ENCODE measurements around the gene CD19. TPM values are rescaled to one million over a fixed set of nuclear protein-coding genes. Genes with fewer than 3 reads are reported as not detected.
"Not testable (repeated sequence)": the region's sequence is repeated elsewhere in the genome, so short reads cannot be mapped to it uniquely, and the experiment has no call there.

Gene CD19
- total RNA-seq, 1 experiment from 2014 or later = not detected

DNA sequence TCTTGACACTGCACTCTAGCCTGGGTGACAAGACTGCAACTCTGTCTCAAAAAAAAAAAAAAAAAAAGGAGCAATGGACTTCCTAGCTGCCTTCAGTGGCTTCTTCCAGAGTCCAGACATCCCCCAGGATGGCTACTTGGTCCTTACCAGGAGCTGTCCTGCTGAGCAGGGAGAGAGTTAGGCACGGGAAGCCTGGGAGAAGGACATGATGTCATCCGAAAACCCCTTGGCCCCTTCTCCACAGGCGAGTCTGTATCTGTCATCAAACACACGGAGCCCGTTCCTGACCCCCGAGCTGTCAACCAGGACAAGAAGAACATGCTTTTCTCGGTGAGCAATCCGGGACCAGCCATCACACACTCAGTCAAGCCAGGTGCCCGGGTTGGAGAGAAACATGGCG lies 44.8 kb upstream of the CD19 start:
- H3K36me3 Mint-ChIP-seq (ENCODE audit: insufficient read depth, unreplicated experiment) = peaks cover 5% of the 10 kb centered on the region
- CTCF ChIA-PET = no interaction called here
- intact Hi-C loops (cut with micrococcal nuclease; ENCODE audit: unreplicated experiment) = no loop called here

DNA sequence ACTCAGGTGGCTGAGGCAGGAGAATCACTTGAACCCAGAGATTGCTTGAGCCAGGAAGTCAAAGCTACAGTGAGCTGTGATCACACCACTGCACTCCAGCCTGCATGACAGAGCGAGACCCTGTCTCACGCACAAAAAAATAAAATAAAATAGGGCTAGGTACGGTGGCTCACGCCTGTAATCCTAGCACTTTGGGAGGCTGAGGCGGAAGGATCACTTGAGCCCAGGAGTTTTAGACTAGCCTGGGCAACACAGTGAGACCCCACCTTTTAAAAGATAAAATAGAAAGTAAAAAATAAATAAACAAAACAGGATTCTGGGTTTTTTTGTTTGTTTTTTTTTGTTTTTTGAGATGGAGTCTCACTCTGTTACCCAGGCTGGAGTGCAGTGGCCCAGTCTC lies 41.4 kb upstream of the CD19 start:
- CTCF ChIA-PET = interaction anchor here (0.6 to 0.7 kb wide), 2 partner anchors 127 to 318 kb away, joined by 4 to 5 read pairs; no protein-coding TSS in a partner anchor
- H3K4me3 Mint-ChIP-seq (ENCODE audit: low read depth, unreplicated experiment); H3K36me3 Mint-ChIP-seq (ENCODE audit: insufficient read depth, unreplicated experiment); intact Hi-C loops (cut with micrococcal nuclease; ENCODE audit: unreplicated experiment); H3K27ac Mint-ChIP-seq (ENCODE audit: unreplicated experiment); H3K4me1 Mint-ChIP-seq (ENCODE audit: low read depth, unreplicated experiment); H3K27me3 Mint-ChIP-seq (ENCODE audit: unreplicated experiment); H3K9me3 Mint-ChIP-seq (ENCODE audit: low read depth, unreplicated experiment); BruUV-seq (replicated peaks); DNase-seq: not testable (repeated sequence)

More for the DNA sequence above, 44.8 kb upstream of the CD19 start:
- no peak for DNase-seq
- BruUV-seq (replicated peaks) = no TSS peak
- no peak overlapping the region for H3K4me3 Mint-ChIP-seq (ENCODE audit: low read depth, unreplicated experiment)
- no peaks in the 10 kb centered on the region for H3K27me3 Mint-ChIP-seq (ENCODE audit: unreplicated experiment)
- H3K9me3 Mint-ChIP-seq (ENCODE audit: low read depth, unreplicated experiment) = no peaks in the 10 kb centered on the region
- H3K4me1 Mint-ChIP-seq (ENCODE audit: low read depth, unreplicated experiment) = no peaks in the 10 kb centered on the region
- H3K27ac Mint-ChIP-seq (ENCODE audit: unreplicated experiment) = no peak overlapping the region
- TF ChIP-seq, protein P1, sequence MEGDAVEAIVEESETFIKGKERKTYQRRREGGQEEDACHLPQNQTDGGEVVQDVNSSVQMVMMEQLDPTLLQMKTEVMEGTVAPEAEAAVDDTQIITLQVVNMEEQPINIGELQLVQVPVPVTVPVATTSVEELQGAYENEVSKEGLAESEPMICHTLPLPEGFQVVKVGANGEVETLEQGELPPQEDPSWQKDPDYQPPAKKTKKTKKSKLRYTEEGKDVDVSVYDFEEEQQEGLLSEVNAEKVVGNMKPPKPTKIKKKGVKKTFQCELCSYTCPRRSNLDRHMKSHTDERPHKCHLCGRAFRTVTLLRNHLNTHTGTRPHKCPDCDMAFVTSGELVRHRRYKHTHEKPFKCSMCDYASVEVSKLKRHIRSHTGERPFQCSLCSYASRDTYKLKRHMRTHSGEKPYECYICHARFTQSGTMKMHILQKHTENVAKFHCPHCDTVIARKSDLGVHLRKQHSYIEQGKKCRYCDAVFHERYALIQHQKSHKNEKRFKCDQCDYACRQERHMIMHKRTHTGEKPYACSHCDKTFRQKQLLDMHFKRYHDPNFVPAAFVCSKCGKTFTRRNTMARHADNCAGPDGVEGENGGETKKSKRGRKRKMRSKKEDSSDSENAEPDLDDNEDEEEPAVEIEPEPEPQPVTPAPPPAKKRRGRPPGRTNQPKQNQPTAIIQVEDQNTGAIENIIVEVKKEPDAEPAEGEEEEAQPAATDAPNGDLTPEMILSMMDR (IDR thresholded peaks at IDR 0.05; ENCODE audit: unreplicated experiment) = no peak

DNA sequence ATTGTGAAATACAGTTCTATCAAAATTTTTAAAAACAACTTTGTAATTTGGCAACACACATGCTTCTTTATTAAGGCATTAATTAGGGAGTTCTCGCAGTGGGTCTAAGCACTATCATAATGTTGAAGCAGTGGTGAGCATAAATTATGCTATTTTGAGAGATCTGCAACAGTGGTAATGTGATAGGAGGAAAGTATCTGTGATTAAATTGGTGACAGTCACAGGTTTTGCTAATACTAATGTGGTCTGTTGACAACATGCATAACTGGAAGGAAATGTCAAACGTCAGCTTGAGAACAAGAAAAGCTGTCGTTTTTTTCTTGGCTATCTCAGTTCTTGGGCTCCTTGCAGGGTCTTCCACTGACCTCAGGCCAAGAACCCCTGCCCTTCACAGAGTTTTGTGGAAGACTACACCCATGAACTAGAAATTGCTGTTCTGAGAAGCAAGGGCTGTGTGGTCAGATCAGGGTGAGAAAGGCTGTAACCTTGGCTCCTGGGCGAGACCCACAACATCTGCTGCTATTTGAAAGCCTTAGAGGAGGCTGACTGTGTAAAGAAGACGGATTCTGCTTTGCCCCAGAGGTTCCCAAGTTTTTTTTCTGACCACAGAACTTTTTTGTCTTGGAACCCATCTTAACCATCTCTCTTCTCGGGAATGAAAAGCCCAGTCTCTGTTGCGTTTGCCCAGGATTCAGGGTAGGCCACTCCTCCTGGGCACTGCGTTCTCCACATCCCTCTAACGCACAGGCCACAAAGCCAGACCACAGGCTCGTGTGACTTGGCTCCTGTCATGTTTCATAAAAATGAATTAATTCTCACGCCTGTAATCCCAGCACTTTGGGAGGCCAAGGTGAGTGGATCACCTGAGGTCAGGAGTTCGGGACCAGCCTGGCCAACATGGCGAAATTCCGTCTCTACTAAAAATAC lies 39.5 kb upstream of the CD19 start:
- intact Hi-C loops (cut with micrococcal nuclease; ENCODE audit: unreplicated experiment) = no loop called here
- Mint-ChIP-seq H3K4me3 (ENCODE audit: low read depth, unreplicated experiment) (no peak overlapping the region), H3K9me3 (ENCODE audit: low read depth, unreplicated experiment) (no peaks in the 10 kb centered on the region), H3K27ac (ENCODE audit: unreplicated experiment) (no peak overlapping the region), H3K4me1 (ENCODE audit: low read depth, unreplicated experiment) (no peaks in the 10 kb centered on the region), H3K27me3 (ENCODE audit: unreplicated experiment) (no peaks in the 10 kb centered on the region), H3K36me3 (ENCODE audit: insufficient read depth, unreplicated experiment) (no peaks in the 10 kb centered on the region)
- TF ChIP-seq, protein P1 (IDR thresholded peaks at IDR 0.05; ENCODE audit: unreplicated experiment) = no peak
- BruUV-seq (replicated peaks) = no TSS peak
- no peak for DNase-seq
- CTCF ChIA-PET = no interaction called here

DNA sequence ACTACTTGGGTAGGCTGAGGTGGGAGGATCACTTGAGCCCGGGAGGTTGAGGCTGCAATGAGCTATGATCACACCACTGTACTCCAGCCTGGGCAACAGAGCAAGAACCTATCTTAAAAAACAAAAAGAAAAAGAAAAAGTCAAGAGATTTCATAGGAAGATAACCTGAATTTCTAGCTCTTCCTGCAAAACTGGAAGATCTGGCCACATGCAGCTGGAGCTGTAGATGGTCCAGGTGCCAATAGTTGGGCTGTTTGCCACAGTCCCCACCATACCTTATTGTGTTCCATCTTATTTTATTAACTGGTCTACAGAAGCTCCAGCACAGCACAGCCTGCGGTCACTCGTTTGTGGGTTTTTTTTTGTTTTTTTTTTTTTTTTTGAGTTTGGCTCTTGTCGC lies 38.5 kb upstream of the CD19 start:
- TF ChIP-seq, protein P1 (IDR thresholded peaks at IDR 0.05; ENCODE audit: unreplicated experiment) = no peak
- no peak overlapping the region for H3K4me3 Mint-ChIP-seq (ENCODE audit: low read depth, unreplicated experiment)
- BruUV-seq (replicated peaks) = no TSS peak
- no peak for DNase-seq
- no peaks in the 10 kb centered on the region for H3K27me3 Mint-ChIP-seq (ENCODE audit: unreplicated experiment)
- no peaks in the 10 kb centered on the region for H3K4me1 Mint-ChIP-seq (ENCODE audit: low read depth, unreplicated experiment)
- CTCF ChIA-PET = interaction anchor here (0.7 kb wide), 3 partner anchors 22 to 339 kb away, joined by 3 to 4 read pairs (median 4); no protein-coding TSS in a partner anchor
- intact Hi-C loops (cut with micrococcal nuclease; ENCODE audit: unreplicated experiment) = no loop called here
- H3K9me3 Mint-ChIP-seq (ENCODE audit: low read depth, unreplicated experiment) = no peaks in the 10 kb centered on the region
- H3K36me3 Mint-ChIP-seq (ENCODE audit: insufficient read depth, unreplicated experiment) = peaks cover 6% of the 10 kb centered on the region
- H3K27ac Mint-ChIP-seq (ENCODE audit: unreplicated experiment) = no peak overlapping the region

DNA sequence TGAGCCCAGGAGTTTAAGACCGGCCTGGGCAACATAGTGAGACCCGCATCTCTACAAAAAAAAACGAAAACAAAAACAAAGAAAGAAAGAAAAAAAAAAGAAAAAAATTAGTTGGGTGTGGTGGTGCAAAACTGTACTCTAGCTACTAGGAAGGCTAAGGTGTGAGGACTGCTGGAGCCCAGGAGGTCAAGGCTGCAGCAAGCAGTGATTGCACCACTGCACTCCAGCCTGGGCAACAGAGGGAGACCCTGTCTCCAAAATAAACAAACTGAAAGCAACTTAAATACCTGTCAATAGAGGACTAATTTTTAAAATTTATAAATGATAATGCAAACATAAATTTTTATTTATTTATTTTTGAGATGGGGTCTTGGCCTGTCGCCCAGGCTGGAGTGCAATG lies 36.2 kb upstream of the CD19 start:
- no peak overlapping the region for H3K4me3 Mint-ChIP-seq (ENCODE audit: low read depth, unreplicated experiment)
- no peaks in the 10 kb centered on the region for H3K9me3 Mint-ChIP-seq (ENCODE audit: low read depth, unreplicated experiment)
- H3K27me3 Mint-ChIP-seq (ENCODE audit: unreplicated experiment) = no peaks in the 10 kb centered on the region
- TF ChIP-seq, protein P1 (IDR thresholded peaks at IDR 0.05; ENCODE audit: unreplicated experiment) = no peak
- DNase-seq = no peak
- no peak overlapping the region for H3K27ac Mint-ChIP-seq (ENCODE audit: unreplicated experiment)
- peaks cover 8% of the 10 kb centered on the region for H3K36me3 Mint-ChIP-seq (ENCODE audit: insufficient read depth, unreplicated experiment)
- CTCF ChIA-PET = interaction anchor here (1.1 kb wide), 1 partner anchor 10 kb away, joined by 3 read pairs; no protein-coding TSS in a partner anchor
- intact Hi-C loops (cut with micrococcal nuclease; ENCODE audit: unreplicated experiment) = no loop called here
- BruUV-seq (replicated peaks) = no TSS peak
- H3K4me1 Mint-ChIP-seq (ENCODE audit: low read depth, unreplicated experiment) = no peaks in the 10 kb centered on the region
